Measurements from ENCODE around the gene MALRD1.

MALRD1 gene

GRCh38 chr10:19421674-19422073 is 373.1 kb downstream of the MALRD1 start:
- H3K27ac ChIP-seq (ENCODE audit: low read depth, low read length): no peak overlapping the region
- H3K18ac ChIP-seq (ENCODE audit: low read length): no peak overlapping the region
- no peak overlapping the region for H3K9ac ChIP-seq (ENCODE audit: low read length)
- H3K79me2 ChIP-seq (ENCODE audit: control insufficient read depth, insufficient read depth, low read length): no peaks in the 10 kb centered on the region
- no peak overlapping the region for H4K5ac ChIP-seq (ENCODE audit: low read length)
- no peak overlapping the region for H2BK120ac ChIP-seq (ENCODE audit: low read depth, low read length)
- DNase-seq: no peak
- no peak overlapping the region for H2AK5ac ChIP-seq (ENCODE audit: low read length)
- no peak overlapping the region for H3K56ac ChIP-seq (ENCODE audit: low read length)
- H3K4me3 ChIP-seq (ENCODE audit: low read length): no peak overlapping the region
- H3K4me2 ChIP-seq (ENCODE audit: low read length): no peak overlapping the region
- no CpG with 5 or more reads among the region's 1 CpG for WGBS (ENCODE audit: extremely low coverage, insufficient coverage, low lambda C conversion rate)
- no peaks in the 10 kb centered on the region for H3K4me1 ChIP-seq (ENCODE audit: control insufficient read depth, low read depth, low read length)
- H3K27me3 ChIP-seq (ENCODE audit: insufficient read depth, low read length, poor library complexity): no peaks in the 10 kb centered on the region
- no peak overlapping the region for H2BK15ac ChIP-seq (replicated peaks; ENCODE audit: low read depth)
- H3K4ac ChIP-seq (ENCODE audit: low read depth, low read length): no peak overlapping the region
- H3K79me1 ChIP-seq (ENCODE audit: low read length): no peaks in the 10 kb centered on the region
- H3K36me3 ChIP-seq (ENCODE audit: control insufficient read depth, insufficient read depth, low read length): no peaks in the 10 kb centered on the region
- H2BK5ac ChIP-seq (ENCODE audit: low read length): no peak overlapping the region
- H4K8ac ChIP-seq (ENCODE audit: low read depth, low read length): no peak overlapping the region
- no peak overlapping the region for H3K23ac ChIP-seq (ENCODE audit: low read length)

DNA sequence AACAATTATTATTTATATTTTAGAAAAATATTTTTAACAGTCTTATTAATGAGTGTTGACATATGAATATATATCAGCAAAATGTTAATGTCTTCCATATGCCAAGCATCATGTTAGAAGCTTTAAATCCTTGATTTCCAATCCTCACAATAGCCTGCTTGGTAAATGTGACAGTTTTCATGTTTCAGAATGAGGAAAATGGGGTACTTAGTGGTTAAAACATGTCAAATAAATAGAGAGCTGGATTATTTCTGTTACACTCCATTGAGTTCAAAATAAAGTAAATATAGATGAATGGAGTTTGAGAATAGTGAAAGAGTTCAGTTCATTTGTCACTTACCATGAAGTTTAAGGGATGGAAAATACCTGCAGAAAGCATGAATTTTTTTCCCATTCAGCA is 377.4 kb downstream of the MALRD1 start:
- H3K79me2 ChIP-seq (ENCODE audit: control insufficient read depth, insufficient read depth, low read length): no peaks in the 10 kb centered on the region
- H3K9ac ChIP-seq (ENCODE audit: low read length): no peak overlapping the region
- no peak overlapping the region for H3K23ac ChIP-seq (ENCODE audit: low read length)
- no peak overlapping the region for H2BK5ac ChIP-seq (ENCODE audit: low read length)
- H4K5ac ChIP-seq (ENCODE audit: low read length): no peak overlapping the region
- DNase-seq: no peak
- H3K4me2 ChIP-seq (ENCODE audit: low read length): no peak overlapping the region
- H4K8ac ChIP-seq (ENCODE audit: low read depth, low read length): no peak overlapping the region
- H3K27me3 ChIP-seq (ENCODE audit: insufficient read depth, low read length, poor library complexity): no peaks in the 10 kb centered on the region
- H2BK15ac ChIP-seq (replicated peaks; ENCODE audit: low read depth): no peak overlapping the region
- no peaks in the 10 kb centered on the region for H3K36me3 ChIP-seq (ENCODE audit: control insufficient read depth, insufficient read depth, low read length)
- H3K18ac ChIP-seq (ENCODE audit: low read length): no peak overlapping the region
- no peak overlapping the region for H3K27ac ChIP-seq (ENCODE audit: low read depth, low read length)
- no peaks in the 10 kb centered on the region for H3K79me1 ChIP-seq (ENCODE audit: low read length)
- H3K4me1 ChIP-seq (ENCODE audit: control insufficient read depth, low read depth, low read length): no peaks in the 10 kb centered on the region
- H3K56ac ChIP-seq (ENCODE audit: low read length): no peak overlapping the region
- H2AK5ac ChIP-seq (ENCODE audit: low read length): no peak overlapping the region
- no peak overlapping the region for H3K4me3 ChIP-seq (ENCODE audit: low read length)
- no peak overlapping the region for H2BK120ac ChIP-seq (ENCODE audit: low read depth, low read length)
- no peak overlapping the region for H3K4ac ChIP-seq (ENCODE audit: low read depth, low read length)

DNA sequence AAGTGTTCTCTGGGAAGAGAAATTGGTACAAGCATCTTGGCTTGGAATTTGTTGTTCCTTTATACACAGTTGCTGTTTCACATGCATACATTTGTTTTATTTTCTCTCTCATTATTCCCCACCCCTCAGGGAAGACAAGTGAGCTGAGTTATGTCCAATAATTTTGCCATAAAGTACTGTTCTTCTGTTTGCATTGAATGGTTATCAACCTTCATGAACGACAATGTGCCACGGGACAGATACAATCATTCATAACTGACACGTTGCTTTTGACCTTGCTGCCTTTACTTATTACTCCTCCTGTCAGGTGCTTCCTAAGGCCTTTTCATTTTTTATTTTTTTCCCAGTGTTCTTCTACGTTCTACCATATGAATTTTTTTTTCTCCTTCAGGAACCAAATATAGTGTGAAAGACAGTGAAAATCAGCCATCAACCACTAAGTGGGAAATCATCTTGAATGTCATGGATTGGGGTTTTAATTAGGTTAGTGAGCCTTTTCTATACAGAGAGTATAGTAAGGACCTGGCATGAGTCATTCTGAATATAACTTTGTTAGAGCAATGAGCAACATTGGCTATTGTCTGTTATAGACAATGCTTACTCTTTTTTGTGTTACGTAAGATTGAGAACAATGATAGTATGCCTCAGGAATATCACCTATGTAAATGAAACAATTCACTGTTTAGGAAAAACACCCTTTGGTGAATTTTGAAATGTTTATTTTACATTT is 383.2 kb downstream of the MALRD1 start:
- H4K5ac ChIP-seq (ENCODE audit: low read length): no peak overlapping the region
- H3K27ac ChIP-seq (ENCODE audit: low read depth, low read length): no peak overlapping the region
- WGBS (ENCODE audit: extremely low coverage, insufficient coverage, low lambda C conversion rate): no CpG with 5 or more reads among the region's 5 CpGs
- H3K27me3 ChIP-seq (ENCODE audit: insufficient read depth, low read length, poor library complexity): no peaks in the 10 kb centered on the region
- H3K79me1 ChIP-seq (ENCODE audit: low read length): no peaks in the 10 kb centered on the region
- no peak overlapping the region for H2BK15ac ChIP-seq (replicated peaks; ENCODE audit: low read depth)
- H2AK5ac ChIP-seq (ENCODE audit: low read length): no peak overlapping the region
- no peak overlapping the region for H4K8ac ChIP-seq (ENCODE audit: low read depth, low read length)
- no peak overlapping the region for H2BK120ac ChIP-seq (ENCODE audit: low read depth, low read length)
- H3K79me2 ChIP-seq (ENCODE audit: control insufficient read depth, insufficient read depth, low read length): no peaks in the 10 kb centered on the region
- H2BK5ac ChIP-seq (ENCODE audit: low read length): no peak overlapping the region
- no peak overlapping the region for H3K4me2 ChIP-seq (ENCODE audit: low read length)
- no peak overlapping the region for H3K9ac ChIP-seq (ENCODE audit: low read length)
- H3K18ac ChIP-seq (ENCODE audit: low read length): no peak overlapping the region
- H3K4ac ChIP-seq (ENCODE audit: low read depth, low read length): no peak overlapping the region
- H3K36me3 ChIP-seq (ENCODE audit: control insufficient read depth, insufficient read depth, low read length): no peaks in the 10 kb centered on the region
- H3K4me3 ChIP-seq (ENCODE audit: low read length): no peak overlapping the region
- DNase-seq: no peak
- H3K56ac ChIP-seq (ENCODE audit: low read length): no peak overlapping the region
- H3K4me1 ChIP-seq (ENCODE audit: control insufficient read depth, low read depth, low read length): no peaks in the 10 kb centered on the region
- H3K23ac ChIP-seq (ENCODE audit: low read length): no peak overlapping the region

- Histone ChIP-seq H2BK5ac (ENCODE audit: low read length) (no peak overlapping the region), H2BK15ac (replicated peaks; ENCODE audit: low read depth) (no peak overlapping the region), H3K79me1 (ENCODE audit: low read length) (no peaks in the 10 kb centered on the region), H3K36me3 (ENCODE audit: control insufficient read depth, insufficient read depth, low read length) (no peaks in the 10 kb centered on the region), H3K4me2 (ENCODE audit: low read length) (no peak overlapping the region), H2BK120ac (ENCODE audit: low read depth, low read length) (no peak overlapping the region), H3K27me3 (ENCODE audit: insufficient read depth, low read length, poor library complexity) (no peaks in the 10 kb centered on the region), H4K8ac (ENCODE audit: low read depth, low read length) (no peak overlapping the region), H2AK5ac (ENCODE audit: low read length) (no peak overlapping the region), H3K27ac (ENCODE audit: low read depth, low read length) (no peak overlapping the region), H3K56ac (ENCODE audit: low read length) (no peak overlapping the region), H3K4me3 (ENCODE audit: low read length) (no peak overlapping the region), H3K23ac (ENCODE audit: low read length) (no peak overlapping the region), H3K9ac (ENCODE audit: low read length) (no peak overlapping the region), H3K4me1 (ENCODE audit: control insufficient read depth, low read depth, low read length) (no peaks in the 10 kb centered on the region), H4K5ac (ENCODE audit: low read length) (no peak overlapping the region), H3K79me2 (ENCODE audit: control insufficient read depth, insufficient read depth, low read length) (no peaks in the 10 kb centered on the region), H3K4ac (ENCODE audit: low read depth, low read length) (no peak overlapping the region), H3K18ac (ENCODE audit: low read length) (no peak overlapping the region)
- WGBS (ENCODE audit: extremely low coverage, insufficient coverage, low lambda C conversion rate): no CpG with 5 or more reads among the region's 2 CpGs
- no peak for DNase-seq
Measured at GRCh38 chr10:19449860-19450259, 401.3 kb downstream of the MALRD1 start.

DNA sequence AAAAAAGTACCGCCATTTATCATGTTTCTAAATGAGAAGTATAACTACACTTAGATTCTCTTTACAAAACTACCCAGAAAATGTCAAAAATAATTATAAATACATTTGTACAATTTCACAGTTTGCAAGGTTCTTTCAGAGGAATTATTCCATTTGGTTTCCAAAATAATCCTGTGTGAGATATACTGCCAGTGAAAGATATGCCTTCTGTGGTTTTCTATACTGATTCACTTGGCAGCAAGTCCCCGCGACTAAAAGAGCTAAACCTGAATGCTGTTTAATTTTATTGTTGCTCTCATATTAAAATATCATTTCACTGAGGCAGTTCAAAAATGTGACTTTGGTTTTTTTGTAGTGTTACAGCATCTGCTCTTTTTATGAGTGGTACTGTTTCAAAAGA is 402.8 kb downstream of the MALRD1 start:
- H3K27ac ChIP-seq (ENCODE audit: low read depth, low read length): no peak overlapping the region
- H2BK5ac ChIP-seq (ENCODE audit: low read length): no peak overlapping the region
- DNase-seq: no peak
- no peak overlapping the region for H3K9ac ChIP-seq (ENCODE audit: low read length)
- H2BK120ac ChIP-seq (ENCODE audit: low read depth, low read length): no peak overlapping the region
- H3K4me2 ChIP-seq (ENCODE audit: low read length): no peak overlapping the region
- no CpG with 5 or more reads among the region's 3 CpGs for WGBS (ENCODE audit: extremely low coverage, insufficient coverage, low lambda C conversion rate)
- H3K4ac ChIP-seq (ENCODE audit: low read depth, low read length): no peak overlapping the region
- no peaks in the 10 kb centered on the region for H3K4me1 ChIP-seq (ENCODE audit: control insufficient read depth, low read depth, low read length)
- no peak overlapping the region for H4K8ac ChIP-seq (ENCODE audit: low read depth, low read length)
- no peak overlapping the region for H3K23ac ChIP-seq (ENCODE audit: low read length)
- no peak overlapping the region for H3K18ac ChIP-seq (ENCODE audit: low read length)
- H3K27me3 ChIP-seq (ENCODE audit: insufficient read depth, low read length, poor library complexity): no peaks in the 10 kb centered on the region
- H3K56ac ChIP-seq (ENCODE audit: low read length): no peak overlapping the region
- no peak overlapping the region for H3K4me3 ChIP-seq (ENCODE audit: low read length)
- H2BK15ac ChIP-seq (replicated peaks; ENCODE audit: low read depth): no peak overlapping the region
- no peak overlapping the region for H4K5ac ChIP-seq (ENCODE audit: low read length)
- H2AK5ac ChIP-seq (ENCODE audit: low read length): no peak overlapping the region
- no peaks in the 10 kb centered on the region for H3K79me2 ChIP-seq (ENCODE audit: control insufficient read depth, insufficient read depth, low read length)
- no peaks in the 10 kb centered on the region for H3K79me1 ChIP-seq (ENCODE audit: low read length)
- no peaks in the 10 kb centered on the region for H3K36me3 ChIP-seq (ENCODE audit: control insufficient read depth, insufficient read depth, low read length)

DNA sequence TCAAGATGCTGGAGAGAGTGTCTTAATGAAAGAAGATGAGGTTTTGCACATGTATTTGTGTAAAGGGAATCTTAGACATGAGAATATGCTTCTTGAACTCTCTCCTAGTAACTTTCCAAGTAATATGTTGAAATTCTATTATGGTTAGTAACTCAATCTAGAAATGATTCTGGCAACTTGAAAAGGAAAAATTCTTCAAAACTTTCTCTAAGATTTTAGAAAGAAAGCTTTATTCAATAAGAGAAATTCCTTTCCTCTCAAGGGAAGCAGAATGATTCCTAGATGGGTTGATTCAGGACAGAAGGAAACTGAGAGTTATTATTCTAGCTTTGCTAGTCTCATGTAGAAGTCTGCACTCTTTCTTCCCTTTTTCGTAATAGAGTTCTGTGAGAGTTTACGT is 403.3 kb downstream of the MALRD1 start:
- Histone ChIP-seq H2BK5ac (ENCODE audit: low read length) (no peak overlapping the region), H3K36me3 (ENCODE audit: control insufficient read depth, insufficient read depth, low read length) (no peaks in the 10 kb centered on the region), H3K56ac (ENCODE audit: low read length) (no peak overlapping the region), H3K27me3 (ENCODE audit: insufficient read depth, low read length, poor library complexity) (no peaks in the 10 kb centered on the region), H3K79me2 (ENCODE audit: control insufficient read depth, insufficient read depth, low read length) (no peaks in the 10 kb centered on the region), H2BK120ac (ENCODE audit: low read depth, low read length) (no peak overlapping the region), H3K27ac (ENCODE audit: low read depth, low read length) (no peak overlapping the region), H4K5ac (ENCODE audit: low read length) (no peak overlapping the region), H3K4me1 (ENCODE audit: control insufficient read depth, low read depth, low read length) (no peaks in the 10 kb centered on the region), H3K9ac (ENCODE audit: low read length) (no peak overlapping the region), H3K4me2 (ENCODE audit: low read length) (no peak overlapping the region), H3K23ac (ENCODE audit: low read length) (no peak overlapping the region), H4K8ac (ENCODE audit: low read depth, low read length) (no peak overlapping the region), H3K79me1 (ENCODE audit: low read length) (no peaks in the 10 kb centered on the region), H3K4ac (ENCODE audit: low read depth, low read length) (no peak overlapping the region), H2AK5ac (ENCODE audit: low read length) (no peak overlapping the region), H3K4me3 (ENCODE audit: low read length) (no peak overlapping the region), H2BK15ac (replicated peaks; ENCODE audit: low read depth) (no peak overlapping the region), H3K18ac (ENCODE audit: low read length) (no peak overlapping the region)
- WGBS (ENCODE audit: extremely low coverage, insufficient coverage, low lambda C conversion rate): no CpG with 5 or more reads among the region's 2 CpGs
- no peak for DNase-seq

Data from mesendoderm (in vitro differentiated cells).